ENCODE measurements around the gene HOMER2. TPM values are rescaled to one million over a fixed set of nuclear protein-coding genes. Genes with fewer than 3 reads are reported as not detected.

The HOMER2 gene
- total RNA-seq, 1 donor from 2014 or later = 23.4 TPM

DNA sequence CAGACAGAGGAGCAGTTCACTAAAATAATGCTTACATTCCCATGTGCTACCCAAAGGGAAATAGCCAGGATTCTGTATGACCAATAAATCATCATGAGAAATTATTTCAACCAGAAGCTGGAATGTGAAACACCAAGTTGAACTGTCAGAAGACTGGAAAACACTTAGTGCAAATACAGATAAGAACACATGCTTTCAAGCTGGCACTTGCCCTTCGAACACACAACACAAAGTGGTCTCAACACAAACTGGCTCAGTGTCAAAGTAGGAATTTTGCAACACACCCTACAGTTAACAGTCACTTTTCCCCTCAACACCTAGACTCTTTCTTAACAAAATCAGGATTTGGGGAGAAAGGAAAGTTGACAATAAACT lies 148.0 kb downstream of the HOMER2 start:
- Mint-ChIP-seq H3K27ac (no peak overlapping the region), H3K9me3 (no peaks in the 10 kb centered on the region), H3K36me3 (no peaks in the 10 kb centered on the region), H3K4me1 (ENCODE audit: unreplicated experiment) (peaks cover 12% of the 10 kb centered on the region), H3K4me3 (no peak overlapping the region), H3K27me3 (peaks cover 30% of the 10 kb centered on the region)
- no peak for DNase-seq (ENCODE audit: extremely low spot score, unreplicated experiment)
- TF ChIP-seq, protein P1, sequence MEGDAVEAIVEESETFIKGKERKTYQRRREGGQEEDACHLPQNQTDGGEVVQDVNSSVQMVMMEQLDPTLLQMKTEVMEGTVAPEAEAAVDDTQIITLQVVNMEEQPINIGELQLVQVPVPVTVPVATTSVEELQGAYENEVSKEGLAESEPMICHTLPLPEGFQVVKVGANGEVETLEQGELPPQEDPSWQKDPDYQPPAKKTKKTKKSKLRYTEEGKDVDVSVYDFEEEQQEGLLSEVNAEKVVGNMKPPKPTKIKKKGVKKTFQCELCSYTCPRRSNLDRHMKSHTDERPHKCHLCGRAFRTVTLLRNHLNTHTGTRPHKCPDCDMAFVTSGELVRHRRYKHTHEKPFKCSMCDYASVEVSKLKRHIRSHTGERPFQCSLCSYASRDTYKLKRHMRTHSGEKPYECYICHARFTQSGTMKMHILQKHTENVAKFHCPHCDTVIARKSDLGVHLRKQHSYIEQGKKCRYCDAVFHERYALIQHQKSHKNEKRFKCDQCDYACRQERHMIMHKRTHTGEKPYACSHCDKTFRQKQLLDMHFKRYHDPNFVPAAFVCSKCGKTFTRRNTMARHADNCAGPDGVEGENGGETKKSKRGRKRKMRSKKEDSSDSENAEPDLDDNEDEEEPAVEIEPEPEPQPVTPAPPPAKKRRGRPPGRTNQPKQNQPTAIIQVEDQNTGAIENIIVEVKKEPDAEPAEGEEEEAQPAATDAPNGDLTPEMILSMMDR (conservative IDR thresholded peaks at IDR 0.05) = no peak

DNA sequence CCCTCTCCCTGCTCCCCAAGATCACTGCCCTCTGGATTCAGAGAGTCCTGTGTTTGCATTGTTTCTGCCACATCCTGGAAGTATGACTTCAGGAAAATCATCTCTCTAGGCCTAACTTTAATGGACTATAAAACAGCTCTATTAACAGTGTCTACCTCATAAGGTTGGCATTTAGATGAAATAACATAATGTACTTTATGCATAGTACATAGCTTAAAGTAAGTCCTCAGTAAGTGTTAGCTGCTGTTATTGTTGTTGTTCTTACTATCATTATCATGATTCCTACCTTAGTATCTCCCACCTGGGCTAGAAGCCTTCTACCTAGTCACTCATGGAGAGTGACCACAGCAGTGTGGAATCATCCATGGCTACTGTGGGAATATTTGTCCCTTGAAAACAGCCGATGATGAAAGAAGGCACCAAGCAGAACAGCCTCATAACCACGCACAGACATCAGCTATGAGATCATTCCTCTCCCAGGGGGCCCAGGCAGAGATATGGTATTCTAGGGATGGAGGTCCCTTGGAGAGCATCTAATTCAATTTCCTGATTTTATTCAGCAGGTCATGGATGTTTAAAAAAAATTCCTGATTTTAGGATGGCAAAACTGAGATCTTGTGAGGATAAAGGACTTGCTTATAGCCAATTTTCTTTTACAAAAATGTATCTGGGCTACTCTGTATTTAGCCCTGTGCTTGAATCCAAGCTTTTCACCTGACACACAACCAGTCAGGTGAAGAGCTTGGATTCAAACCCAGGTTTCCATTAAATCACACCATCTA lies 148.5 kb downstream of the HOMER2 start:
- Mint-ChIP-seq H3K27me3 (peaks cover 35% of the 10 kb centered on the region), H3K4me1 (ENCODE audit: unreplicated experiment) (peaks cover 8% of the 10 kb centered on the region), H3K9me3 (no peaks in the 10 kb centered on the region), H3K27ac (no peak overlapping the region), H3K4me3 (no peak overlapping the region), H3K36me3 (no peaks in the 10 kb centered on the region)
- TF ChIP-seq, protein P1 (conservative IDR thresholded peaks at IDR 0.05) = no peak
- DNase-seq (ENCODE audit: extremely low spot score, unreplicated experiment) = no peak

DNA sequence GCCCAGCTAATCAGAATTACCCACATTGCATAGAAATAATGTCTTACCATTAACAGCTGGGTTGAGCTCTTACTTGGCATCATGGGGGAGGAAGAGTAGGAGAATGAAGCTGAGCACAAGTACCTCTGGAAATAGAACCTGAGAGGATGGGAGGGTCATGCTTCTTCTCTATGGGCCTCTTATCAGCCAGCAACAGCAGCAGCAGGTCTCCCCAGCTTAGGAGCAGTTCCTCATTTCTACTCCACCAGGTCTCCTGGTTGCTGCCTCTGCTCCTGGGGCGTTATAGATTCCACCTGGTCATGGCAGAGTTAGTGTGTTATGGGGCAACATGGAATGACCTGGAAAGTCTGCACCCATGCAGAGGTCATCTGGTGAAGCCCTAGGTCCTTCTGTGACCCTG lies 150.0 kb downstream of the HOMER2 start:
- Mint-ChIP-seq H3K27me3 (peaks cover 36% of the 10 kb centered on the region), H3K9me3 (no peaks in the 10 kb centered on the region), H3K4me3 (no peak overlapping the region), H3K36me3 (no peaks in the 10 kb centered on the region), H3K4me1 (ENCODE audit: unreplicated experiment) (peaks cover 7% of the 10 kb centered on the region), H3K27ac (no peak overlapping the region)
- no peak for DNase-seq (ENCODE audit: extremely low spot score, unreplicated experiment)
- TF ChIP-seq, protein P1 (conservative IDR thresholded peaks at IDR 0.05) = no peak

DNA sequence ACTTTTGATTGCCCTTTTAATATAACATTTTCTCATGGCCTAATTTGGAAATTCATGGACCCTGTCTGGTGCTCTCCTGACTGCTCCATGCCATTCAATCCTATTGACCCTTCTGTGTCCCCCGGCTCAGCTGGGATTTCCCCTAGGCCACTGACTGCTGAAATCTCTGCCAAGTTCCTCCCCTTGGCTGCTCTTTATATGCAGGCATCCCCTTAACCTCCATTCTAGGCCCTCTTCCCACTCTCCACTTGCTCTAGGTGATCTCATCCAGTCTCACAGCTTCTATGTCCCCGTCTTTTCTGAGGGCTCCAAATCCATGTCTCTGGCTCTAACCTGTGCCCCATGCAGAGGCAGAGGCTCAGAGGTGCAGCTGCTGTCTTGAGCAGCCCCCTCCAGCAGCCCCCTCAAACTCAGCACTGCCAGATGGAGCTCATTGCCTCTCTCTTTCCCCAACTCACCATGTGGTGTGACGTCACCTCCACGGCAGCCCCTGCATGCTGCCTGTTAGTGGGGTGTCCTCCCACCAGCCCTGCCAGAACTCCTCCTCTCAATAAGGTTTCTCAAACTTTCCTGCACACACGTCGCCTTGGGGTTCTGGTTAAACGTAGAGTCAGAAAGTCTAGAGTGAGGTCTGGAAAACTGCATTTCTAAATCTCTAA lies 153.2 kb downstream of the HOMER2 start:
- H3K27ac Mint-ChIP-seq = no peak overlapping the region
- TF ChIP-seq, protein P1 (conservative IDR thresholded peaks at IDR 0.05) = no peak
- H3K4me1 Mint-ChIP-seq (ENCODE audit: unreplicated experiment) = no peaks in the 10 kb centered on the region

More for the DNA sequence above, 153.2 kb downstream of the HOMER2 start:
- Mint-ChIP-seq H3K9me3 (peaks cover under 1% of the 10 kb centered on the region), H3K27me3 (peaks cover 39% of the 10 kb centered on the region), H3K4me3 (no peak overlapping the region), H3K36me3 (no peaks in the 10 kb centered on the region)
- no peak for DNase-seq (ENCODE audit: extremely low spot score, unreplicated experiment)

Other genes with a start within 250 kb of the HOMER2 start
- 7.3 and 8.0 TPM in 2 replicates for gene AP3B2, start 242.8 kb downstream of the HOMER2 start, total RNA-seq (ENCODE audit: low replicate concordance)
- not detected in 2 replicates for gene FSD2, start 146.7 kb downstream of the HOMER2 start, total RNA-seq (ENCODE audit: low replicate concordance)
- 9.0 and 10.9 TPM in 2 replicates for gene WHAMM, start 143.1 kb downstream of the HOMER2 start, total RNA-seq (ENCODE audit: low replicate concordance)
- gene RAMAC, start 33.5 kb upstream of the HOMER2 start, total RNA-seq (ENCODE audit: low replicate concordance) = 31.1 and 46.1 TPM in 2 replicates
- gene C15orf40, start 58.9 kb upstream of the HOMER2 start, total RNA-seq (ENCODE audit: low replicate concordance) = 20.8 and 26.8 TPM in 2 replicates
- gene BTBD1, start 114.5 kb upstream of the HOMER2 start, total RNA-seq (ENCODE audit: low replicate concordance) = 40.5 and 40.7 TPM in 2 replicates
- gene TM6SF1, start 154.9 kb upstream of the HOMER2 start, total RNA-seq (ENCODE audit: low replicate concordance) = 0.14 and 0.24 TPM in 2 replicates